GM18499 (cell line): Measurements from ENCODE around the gene MYBPC2.
"Not testable (repeated sequence)": the region's sequence is repeated elsewhere in the genome, so short reads cannot be mapped to it uniquely, and the experiment has no call there.

Experiments
- ATAC-seq: cut with Tn5 transposase; IDR thresholded peaks from one replicate; pipeline ENCODE4 v1.9.1; 2021; ENCODE audit warnings: moderate number of reproducible peaks; ENCODE audit not compliant: insufficient read depth, unreplicated experiment

Gene MYBPC2

DNA sequence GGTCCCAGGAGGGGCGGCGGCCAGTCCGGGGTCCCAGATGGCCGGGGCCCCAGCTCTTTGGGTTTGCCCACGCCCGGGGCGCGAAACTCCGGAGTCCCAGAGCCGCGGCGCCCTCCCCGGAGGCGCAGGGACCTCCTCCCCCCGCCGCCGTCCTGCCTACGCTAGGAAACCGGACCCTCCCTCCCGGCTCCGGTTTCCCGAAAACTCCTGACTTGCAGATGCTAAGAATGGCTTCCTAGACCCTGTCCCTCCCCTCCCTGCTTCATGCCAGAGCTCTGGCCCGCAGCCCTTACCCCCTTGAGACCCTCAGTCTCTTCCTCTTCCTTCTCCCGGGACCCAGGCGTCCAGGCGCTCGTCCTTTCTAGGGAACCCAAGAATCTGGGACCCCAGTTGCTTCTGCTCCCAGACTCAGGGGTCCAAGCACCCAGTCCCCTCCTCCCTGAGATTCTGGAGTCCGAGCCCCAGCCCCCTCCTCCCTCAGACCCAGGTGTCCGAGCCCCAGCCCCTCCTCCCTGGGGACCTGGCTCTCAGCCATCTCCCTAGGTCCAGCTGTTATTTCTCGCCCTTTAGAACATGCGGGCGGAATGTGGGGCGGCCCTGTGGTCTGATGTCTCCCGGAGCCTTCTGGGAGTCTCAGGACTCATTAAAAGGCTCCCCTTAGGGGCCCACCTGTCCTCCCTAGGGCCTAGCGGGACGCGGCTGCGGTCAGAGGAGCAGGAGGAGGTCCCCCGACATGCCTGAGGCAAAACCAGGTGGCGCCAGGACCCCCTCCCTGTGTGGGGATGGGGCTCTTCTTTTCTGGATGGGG lies at the start of gene MYBPC2:
Gene MYBPC2, plus strand, starts transcription at position 672 of the 808 bp plus-strand sequence. Its CDS starts 62 bp downstream, at position 734.
- ATAC-seq: no peak

GRCh38 chr19:50383001-50383851 lies 49.5 kb upstream of the MYBPC2 start:
- ATAC-seq: no peak

GRCh38 chr19:50383852-50384684 lies 48.6 kb upstream of the MYBPC2 start, which contains the start of gene POLD1:
TSS of gene POLD1 (plus strand) at chr19:50384347. CDS start at chr19:50398852, 14,505 bp downstream.
- peak; percentile 83 for ATAC-seq

DNA sequence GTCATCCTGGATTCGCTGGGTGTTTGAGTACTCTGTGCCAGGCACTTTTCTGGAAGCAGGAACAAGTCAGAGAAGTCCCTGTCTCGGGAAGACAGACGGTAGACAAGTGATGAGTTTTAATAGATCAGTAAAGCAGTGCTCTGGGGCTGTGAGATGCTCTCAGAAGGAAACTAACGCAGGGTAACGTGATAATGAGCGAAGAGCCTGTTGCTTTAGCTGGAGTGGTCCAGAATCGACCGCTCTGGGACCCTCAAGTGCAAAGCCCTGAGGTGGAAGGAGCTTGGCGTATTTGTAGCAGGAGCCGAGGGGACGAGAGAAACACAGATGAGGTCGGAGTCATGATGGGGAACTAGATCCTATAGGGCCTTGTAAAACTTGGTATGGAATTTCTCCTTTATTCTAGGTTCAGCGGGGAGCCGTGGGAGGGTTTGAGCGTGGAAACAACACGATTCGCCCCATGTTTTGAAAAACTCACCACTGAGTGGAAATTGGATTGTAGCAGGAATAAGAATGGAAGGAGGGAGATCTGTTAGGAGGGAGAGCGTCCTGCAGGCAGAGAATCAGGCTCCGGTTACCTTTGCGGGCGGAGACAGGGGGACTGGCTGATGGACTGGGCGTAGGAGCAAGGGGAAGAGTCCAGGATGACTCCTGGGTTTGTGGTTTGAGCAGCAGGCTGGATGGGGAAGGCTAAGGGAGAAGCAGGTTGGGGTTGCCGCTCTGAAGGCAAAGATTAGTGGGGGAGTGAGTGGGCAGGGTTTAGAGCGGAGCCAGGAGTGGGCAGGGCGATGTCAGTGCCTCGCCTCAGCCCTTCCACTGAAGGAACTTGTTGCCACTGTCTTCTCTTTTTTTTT lies 47.8 kb upstream of the MYBPC2 start:
- ATAC-seq: no peak

DNA sequence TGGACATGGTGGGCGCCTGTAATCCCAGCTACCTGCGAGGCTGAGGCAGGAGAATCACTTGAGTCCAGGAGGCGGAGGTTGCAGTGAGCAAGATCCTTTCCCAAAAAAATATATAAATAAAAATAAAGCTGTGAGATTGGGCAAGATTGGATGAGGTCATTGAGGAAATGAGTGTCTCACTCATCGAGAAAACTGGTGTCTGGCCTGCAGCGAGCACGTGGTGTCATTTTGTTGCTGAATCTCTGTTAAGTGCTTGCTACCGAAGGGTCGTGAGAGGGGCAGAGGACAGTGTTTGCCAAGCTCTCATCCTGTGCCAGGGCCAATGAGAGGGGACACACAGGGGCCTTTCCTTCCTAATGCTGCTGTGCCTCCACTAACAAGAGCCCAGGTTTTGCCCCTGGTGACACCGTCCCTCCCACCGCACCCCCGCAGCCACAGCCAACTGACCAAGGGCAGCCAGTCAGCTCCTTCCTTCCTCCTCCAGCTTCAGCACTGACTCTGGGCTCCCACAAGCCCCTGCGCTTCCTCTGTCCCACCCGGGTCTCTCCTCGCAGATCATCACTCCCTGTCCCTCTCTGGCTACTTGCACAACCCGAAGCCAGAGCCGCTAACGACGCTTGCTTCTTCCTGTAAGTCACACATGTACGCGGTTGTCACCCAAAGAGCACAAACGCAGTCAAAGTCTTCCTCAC lies 45.4 kb upstream of the MYBPC2 start:
- ATAC-seq: no peak

DNA sequence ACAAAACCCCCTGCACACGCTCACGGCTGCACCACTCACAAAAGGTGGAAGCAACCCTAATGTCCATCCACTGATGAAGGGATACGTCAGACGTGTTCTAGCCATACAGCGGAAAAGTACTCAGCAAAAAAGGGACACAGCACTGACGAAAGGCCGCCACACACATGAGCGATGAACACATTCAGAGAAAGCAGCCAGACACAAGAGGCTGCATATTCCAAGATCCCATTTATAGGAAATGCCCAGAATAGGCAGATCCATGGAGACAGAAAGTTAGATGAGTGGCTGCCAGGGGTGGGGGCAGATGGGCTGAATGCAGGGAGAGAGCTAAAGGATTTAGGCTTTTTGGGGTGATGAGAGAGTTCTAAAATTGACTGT lies 44.8 kb upstream of the MYBPC2 start:
- no peak for ATAC-seq

- not testable (repeated sequence) for ATAC-seq
Measured at GRCh38 chr19:50390295-50390694, 42.4 kb upstream of the MYBPC2 start.

GRCh38 chr19:50390952-50391351 lies 41.7 kb upstream of the MYBPC2 start:
- ATAC-seq: not testable (repeated sequence)

DNA sequence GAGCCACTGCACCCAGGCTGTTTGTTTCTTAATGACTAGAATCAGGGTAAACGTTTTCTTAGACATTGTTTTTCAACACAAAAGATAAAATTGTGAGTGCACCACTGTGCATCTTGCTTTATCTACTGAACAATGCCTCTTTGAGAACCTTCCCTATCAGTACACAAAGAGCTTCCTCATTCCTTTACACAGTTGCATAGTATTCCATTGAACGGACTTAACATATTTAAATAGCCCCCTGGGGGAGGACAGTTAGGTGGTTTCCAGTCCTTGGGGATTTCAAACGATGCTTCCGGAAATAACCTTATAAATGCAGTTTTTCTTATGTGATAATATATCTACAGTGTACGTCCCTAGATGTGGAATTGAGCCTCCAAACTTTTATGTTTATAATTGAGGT lies 39.9 kb upstream of the MYBPC2 start:
- ATAC-seq: no peak

GRCh38 chr19:50393589-50393988 lies 39.1 kb upstream of the MYBPC2 start:
- ATAC-seq: no peak

DNA sequence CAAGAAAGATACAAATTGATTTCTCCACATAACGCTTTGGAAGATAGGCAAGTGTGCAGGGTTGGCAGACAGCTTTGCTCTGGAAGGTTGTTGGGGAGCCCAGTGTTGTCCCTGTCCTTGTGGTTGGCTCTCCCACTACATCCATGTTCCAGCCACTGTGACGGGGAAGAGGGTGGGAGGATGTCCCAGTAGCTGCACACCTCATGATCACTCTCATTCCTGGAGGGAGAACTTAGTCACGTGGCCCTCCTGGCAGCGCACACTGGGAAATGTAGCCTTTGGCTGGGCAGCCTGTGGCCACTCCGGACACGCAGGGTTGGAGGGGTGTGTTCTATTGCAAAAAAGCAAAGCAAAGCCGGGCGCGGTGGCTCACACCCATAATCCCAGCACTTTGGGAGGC lies 38.7 kb upstream of the MYBPC2 start:
- no peak for ATAC-seq

GRCh38 chr19:50398675-50399367 lies 33.9 kb upstream of the MYBPC2 start:
- ATAC-seq: no peak

- ATAC-seq: no peak
Measured at GRCh38 chr19:50399368-50399745, 33.3 kb upstream of the MYBPC2 start.

DNA sequence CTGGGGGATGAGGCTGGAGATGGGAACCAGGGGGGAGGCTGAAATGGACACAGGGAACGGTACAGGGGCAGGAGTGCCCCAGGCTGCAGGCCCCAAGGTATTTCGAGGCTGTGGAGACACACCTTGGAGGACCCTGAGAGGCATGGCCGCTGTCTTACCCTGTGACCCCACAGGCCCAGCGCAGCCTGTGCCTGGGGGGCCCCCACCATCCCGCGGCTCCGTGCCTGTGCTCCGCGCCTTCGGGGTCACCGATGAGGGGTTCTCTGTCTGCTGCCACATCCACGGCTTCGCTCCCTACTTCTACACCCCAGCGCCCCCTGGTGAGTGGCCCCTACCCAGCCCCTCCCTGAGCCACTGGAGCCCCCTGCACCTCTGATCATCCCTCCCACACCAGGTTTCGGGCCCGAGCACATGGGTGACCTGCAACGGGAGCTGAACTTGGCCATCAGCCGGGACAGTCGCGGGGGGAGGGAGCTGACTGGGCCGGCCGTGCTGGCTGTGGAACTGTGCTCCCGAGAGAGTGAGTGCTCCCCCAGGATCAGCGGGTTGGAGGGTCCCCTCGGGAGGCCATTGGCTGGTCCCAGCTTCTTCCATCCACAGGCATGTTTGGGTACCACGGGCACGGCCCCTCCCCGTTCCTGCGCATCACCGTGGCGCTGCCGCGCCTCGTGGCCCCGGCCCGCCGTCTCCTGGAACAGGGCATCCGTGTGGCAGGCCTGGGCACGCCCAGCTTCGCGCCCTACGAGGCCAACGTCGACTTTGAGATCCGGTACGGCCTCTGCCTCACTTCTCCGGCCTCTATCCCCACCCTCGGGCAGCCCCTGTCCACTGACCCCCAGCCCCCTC lies 30.9 kb upstream of the MYBPC2 start:
- no peak for ATAC-seq

- ATAC-seq: no peak
Measured at GRCh38 chr19:50402544-50403301, 30.0 kb upstream of the MYBPC2 start.

DNA sequence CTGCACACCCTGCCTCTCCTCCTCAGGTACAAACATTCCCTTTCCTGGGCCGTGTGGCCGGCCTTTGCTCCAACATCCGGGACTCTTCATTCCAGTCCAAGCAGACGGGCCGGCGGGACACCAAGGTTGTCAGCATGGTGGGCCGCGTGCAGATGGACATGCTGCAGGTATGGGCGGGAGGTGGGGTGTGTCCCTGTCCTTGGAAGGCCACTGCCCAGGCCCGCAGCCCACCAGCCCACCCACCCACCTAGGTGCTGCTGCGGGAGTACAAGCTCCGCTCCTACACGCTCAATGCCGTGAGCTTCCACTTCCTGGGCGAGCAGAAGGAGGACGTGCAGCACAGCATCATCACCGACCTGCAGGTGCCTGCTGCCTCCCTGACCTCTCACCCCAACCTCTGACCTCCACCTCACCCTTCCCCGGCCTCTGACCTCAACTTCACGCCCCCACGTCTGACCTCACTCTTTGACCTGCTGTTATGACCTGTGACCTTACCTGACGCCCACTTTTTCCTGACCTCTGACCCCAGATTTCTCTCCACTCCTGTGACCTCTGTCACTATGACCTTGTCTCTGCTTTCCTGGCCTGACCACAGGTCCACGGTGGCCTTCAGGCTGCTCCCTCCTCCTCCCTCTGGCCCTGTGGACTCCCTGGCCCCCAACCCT lies 26.4 kb upstream of the MYBPC2 start:
- ATAC-seq: no peak
